ENCODE measurements around the gene ULK4. TPM values are rescaled to one million over a fixed set of nuclear protein-coding genes. Genes with fewer than 3 reads are reported as not detected.

ULK4 gene
- total and polyA plus RNA-seq, 9 of the 15 experiments (the other 6 are each of a cell fraction or from before 2014, with no cell fraction given), result 3.0 to 5.9 (median 3.5) TPM

DNA sequence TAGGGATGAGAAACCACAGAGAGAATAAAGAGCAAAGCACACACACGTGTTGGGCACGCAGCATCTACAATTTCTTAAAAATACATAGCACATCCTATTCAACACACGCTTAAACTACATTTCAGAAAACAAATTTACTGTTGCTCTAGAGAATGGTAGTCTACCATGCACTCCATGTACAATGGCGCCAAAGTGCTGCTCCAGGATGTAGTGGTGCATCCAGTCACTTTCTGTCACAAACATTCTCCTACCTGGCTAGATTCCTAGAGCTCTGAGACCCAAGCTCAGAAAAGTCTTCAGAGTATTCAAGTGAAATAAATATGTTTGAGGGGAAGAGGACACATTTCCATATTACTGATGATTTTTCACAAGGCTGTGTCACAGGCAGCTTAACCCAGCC lies 388.3 kb downstream of the ULK4 start:
- CTCF ChIA-PET (ENCODE audit: low intra/inter-chr PET ratio), result no interaction called here
- H3K36me3 ChIP-seq (ENCODE audit: control insufficient read depth, insufficient read depth, low read length), result no peaks in the 10 kb centered on the region
- H3K4me1 ChIP-seq (replicated peaks in 1 of 2; ENCODE audit: control insufficient read depth in 2 of 2, insufficient read depth in 2 of 2, low read length in 2 of 2), result no peaks in the 10 kb centered on the region
- FAIRE-seq (no peak), DNase-seq (ENCODE audit: extremely low read depth in 1 of 4, low spot score in 3 of 4) (peak in 1 of 4 experiments; percentile 1), ATAC-seq (no peak)
- H3K27me3 ChIP-seq (ENCODE audit: control insufficient read depth in 2 of 2, insufficient read depth in 2 of 2, low read length in 2 of 2), result peaks cover 5 to 7% of the 10 kb centered on the region in 2 experiments; a peak in 2 of 5 replicates
- in situ Hi-C loops (cut with MboI), result no loop called here
- no peak overlapping the region for H3K9ac ChIP-seq (ENCODE audit: insufficient read depth in 1 of 2, low read depth in 2 of 2, low read length in 2 of 2)
- no peak overlapping the region for H3K4me3 ChIP-seq
- no peak overlapping the region for H2AFZ ChIP-seq (ENCODE audit: low read depth, low read length)
- no peak overlapping the region for H3K4me2 ChIP-seq (ENCODE audit: insufficient read depth, low read length)
- no TSS peak for BruUV-seq (replicated peaks)
- no peak overlapping the region for H3K27ac ChIP-seq (ENCODE audit: extremely low read depth, low read depth, low read length)
- no peaks in the 10 kb centered on the region for H3K9me1 ChIP-seq (ENCODE audit: control insufficient read depth, insufficient read depth, low read length)
- POLR2A ChIA-PET, result no interaction called here
- intact Hi-C loops (cut with micrococcal nuclease), result no loop called here
- no peaks in the 10 kb centered on the region for H3K9me3 ChIP-seq (replicated peaks; ENCODE audit: control insufficient read depth, insufficient read depth, low read depth, low read length)
- no peaks in the 10 kb centered on the region for H3K79me2 ChIP-seq (ENCODE audit: control insufficient read depth, insufficient read depth, low read length)
- H4K20me1 ChIP-seq (replicated peaks; ENCODE audit: control insufficient read depth, insufficient read depth, low read length), result no peaks in the 10 kb centered on the region
- 2% methylated on average over 4 of the region's 4 CpGs for WGBS (ENCODE audit: insufficient coverage, low coverage, missing lambda C conversion rate)
- TF ChIP-seq, protein P1, sequence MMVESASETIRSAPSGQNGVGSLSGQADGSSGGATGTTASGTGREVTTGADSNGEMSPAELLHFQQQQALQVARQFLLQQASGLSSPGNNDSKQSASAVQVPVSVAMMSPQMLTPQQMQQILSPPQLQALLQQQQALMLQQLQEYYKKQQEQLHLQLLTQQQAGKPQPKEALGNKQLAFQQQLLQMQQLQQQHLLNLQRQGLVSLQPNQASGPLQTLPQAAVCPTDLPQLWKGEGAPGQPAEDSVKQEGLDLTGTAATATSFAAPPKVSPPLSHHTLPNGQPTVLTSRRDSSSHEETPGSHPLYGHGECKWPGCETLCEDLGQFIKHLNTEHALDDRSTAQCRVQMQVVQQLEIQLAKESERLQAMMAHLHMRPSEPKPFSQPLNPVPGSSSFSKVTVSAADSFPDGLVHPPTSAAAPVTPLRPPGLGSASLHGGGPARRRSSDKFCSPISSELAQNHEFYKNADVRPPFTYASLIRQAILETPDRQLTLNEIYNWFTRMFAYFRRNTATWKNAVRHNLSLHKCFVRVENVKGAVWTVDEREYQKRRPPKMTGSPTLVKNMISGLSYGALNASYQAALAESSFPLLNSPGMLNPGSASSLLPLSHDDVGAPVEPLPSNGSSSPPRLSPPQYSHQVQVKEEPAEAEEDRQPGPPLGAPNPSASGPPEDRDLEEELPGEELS (CRISPR knock-in tag; IDR thresholded peaks at IDR 0.05; ENCODE audit: borderline replicate concordance), result no peak
- TF ChIP-seq, protein P2, sequence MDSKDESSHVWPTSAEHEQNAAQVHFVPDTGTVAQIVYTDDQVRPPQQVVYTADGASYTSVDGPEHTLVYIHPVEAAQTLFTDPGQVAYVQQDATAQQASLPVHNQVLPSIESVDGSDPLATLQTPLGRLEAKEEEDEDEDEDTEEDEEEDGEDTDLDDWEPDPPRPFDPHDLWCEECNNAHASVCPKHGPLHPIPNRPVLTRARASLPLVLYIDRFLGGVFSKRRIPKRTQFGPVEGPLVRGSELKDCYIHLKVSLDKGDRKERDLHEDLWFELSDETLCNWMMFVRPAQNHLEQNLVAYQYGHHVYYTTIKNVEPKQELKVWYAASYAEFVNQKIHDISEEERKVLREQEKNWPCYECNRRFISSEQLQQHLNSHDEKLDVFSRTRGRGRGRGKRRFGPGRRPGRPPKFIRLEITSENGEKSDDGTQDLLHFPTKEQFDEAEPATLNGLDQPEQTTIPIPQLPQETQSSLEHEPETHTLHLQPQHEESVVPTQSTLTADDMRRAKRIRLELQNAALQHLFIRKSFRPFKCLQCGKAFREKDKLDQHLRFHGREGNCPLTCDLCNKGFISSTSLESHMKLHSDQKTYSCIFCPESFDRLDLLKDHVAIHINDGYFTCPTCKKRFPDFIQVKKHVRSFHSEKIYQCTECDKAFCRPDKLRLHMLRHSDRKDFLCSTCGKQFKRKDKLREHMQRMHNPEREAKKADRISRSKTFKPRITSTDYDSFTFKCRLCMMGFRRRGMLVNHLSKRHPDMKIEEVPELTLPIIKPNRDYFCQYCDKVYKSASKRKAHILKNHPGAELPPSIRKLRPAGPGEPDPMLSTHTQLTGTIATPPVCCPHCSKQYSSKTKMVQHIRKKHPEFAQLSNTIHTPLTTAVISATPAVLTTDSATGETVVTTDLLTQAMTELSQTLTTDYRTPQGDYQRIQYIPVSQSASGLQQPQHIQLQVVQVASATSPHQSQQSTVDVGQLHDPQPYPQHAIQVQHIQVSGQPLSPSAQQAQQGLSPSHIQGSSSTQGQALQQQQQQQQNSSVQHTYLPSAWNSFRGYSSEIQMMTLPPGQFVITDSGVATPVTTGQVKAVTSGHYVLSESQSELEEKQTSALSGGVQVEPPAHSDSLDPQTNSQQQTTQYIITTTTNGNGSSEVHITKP (IDR thresholded peaks at IDR 0.05; ENCODE audit: partially characterized antibody), result no peak
- TF ChIP-seq XRCC4 (IDR thresholded peaks at IDR 0.05; ENCODE audit: extremely low read depth, insufficient read depth, insufficient read length), result no peak
- TF ChIP-seq CHD4 (IDR thresholded peaks at IDR 0.05; ENCODE audit: insufficient read depth, insufficient replicate concordance, low read depth, low read length, poor library complexity, severe bottlenecking), result no peak
- no peak for TF ChIP-seq PCBP1 (IDR thresholded peaks at IDR 0.05; ENCODE audit: low read depth, low read length, poor library complexity, severe bottlenecking)
- TF ChIP-seq, protein P3, sequence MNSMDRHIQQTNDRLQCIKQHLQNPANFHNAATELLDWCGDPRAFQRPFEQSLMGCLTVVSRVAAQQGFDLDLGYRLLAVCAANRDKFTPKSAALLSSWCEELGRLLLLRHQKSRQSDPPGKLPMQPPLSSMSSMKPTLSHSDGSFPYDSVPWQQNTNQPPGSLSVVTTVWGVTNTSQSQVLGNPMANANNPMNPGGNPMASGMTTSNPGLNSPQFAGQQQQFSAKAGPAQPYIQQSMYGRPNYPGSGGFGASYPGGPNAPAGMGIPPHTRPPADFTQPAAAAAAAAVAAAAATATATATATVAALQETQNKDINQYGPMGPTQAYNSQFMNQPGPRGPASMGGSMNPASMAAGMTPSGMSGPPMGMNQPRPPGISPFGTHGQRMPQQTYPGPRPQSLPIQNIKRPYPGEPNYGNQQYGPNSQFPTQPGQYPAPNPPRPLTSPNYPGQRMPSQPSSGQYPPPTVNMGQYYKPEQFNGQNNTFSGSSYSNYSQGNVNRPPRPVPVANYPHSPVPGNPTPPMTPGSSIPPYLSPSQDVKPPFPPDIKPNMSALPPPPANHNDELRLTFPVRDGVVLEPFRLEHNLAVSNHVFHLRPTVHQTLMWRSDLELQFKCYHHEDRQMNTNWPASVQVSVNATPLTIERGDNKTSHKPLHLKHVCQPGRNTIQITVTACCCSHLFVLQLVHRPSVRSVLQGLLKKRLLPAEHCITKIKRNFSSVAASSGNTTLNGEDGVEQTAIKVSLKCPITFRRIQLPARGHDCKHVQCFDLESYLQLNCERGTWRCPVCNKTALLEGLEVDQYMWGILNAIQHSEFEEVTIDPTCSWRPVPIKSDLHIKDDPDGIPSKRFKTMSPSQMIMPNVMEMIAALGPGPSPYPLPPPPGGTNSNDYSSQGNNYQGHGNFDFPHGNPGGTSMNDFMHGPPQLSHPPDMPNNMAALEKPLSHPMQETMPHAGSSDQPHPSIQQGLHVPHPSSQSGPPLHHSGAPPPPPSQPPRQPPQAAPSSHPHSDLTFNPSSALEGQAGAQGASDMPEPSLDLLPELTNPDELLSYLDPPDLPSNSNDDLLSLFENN (IDR thresholded peaks at IDR 0.05; ENCODE audit: low read depth in 2 of 2, low read length in 2 of 2), result no peak

Measured in K562 (cell line).